DMS114 treated with DMSO at 0.1 percent for 48 hours (cell line): Measurements from ENCODE around the gene CNTN5.
"Not testable (repeated sequence)": the region's sequence is repeated elsewhere in the genome, so short reads cannot be mapped to it uniquely, and the experiment has no call there.

Source experiments
- DNase-seq: peaks from one replicate; lab custom pipeline; 2025; ENCODE audit not compliant: unreplicated experiment; lab: John Stamatoyannopoulos, UW

Gene CNTN5

DNA sequence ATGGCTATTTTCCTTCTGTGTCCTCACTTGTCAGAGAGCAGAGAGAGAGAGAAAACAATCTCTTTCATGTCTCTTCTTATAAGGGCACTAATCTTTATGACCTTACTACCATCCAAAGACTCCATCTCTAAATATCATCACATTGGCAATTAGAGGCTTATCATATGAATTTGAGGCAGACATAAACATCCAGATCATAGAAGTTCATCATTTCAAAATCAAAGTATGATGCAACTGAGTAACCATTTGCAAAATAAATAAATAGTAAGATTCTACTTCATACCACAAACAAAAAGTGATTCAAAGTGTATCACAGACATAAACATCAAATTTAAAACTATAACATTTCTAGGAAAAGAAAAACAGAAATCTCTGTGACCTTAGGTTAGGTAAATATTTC is 1161.6 kb downstream of the CNTN5 start:
- DNase-seq, result no peak

DNA sequence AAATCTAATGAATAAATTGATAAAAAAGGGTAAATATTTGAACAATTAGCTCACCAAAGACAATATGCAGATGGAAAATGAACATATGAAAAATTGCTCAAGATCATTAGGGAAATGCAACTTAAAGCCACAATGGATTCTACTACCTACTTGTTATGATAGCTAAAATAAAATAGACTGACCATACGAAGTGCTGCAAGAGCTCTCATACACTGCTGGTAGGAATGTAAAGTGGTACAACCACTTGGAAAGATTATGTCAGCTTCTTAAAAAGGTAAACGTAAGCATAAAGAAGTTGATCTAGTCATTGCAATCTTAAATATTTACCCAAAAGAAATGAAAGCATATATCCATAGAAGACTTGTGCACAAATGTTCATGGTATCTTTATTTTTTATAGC is 1162.2 kb downstream of the CNTN5 start:
- DNase-seq, result no peak

- DNase-seq, result no peak
Observed at GRCh38 chr11:100185588-100185987, 1164.8 kb downstream of the CNTN5 start.

DNA sequence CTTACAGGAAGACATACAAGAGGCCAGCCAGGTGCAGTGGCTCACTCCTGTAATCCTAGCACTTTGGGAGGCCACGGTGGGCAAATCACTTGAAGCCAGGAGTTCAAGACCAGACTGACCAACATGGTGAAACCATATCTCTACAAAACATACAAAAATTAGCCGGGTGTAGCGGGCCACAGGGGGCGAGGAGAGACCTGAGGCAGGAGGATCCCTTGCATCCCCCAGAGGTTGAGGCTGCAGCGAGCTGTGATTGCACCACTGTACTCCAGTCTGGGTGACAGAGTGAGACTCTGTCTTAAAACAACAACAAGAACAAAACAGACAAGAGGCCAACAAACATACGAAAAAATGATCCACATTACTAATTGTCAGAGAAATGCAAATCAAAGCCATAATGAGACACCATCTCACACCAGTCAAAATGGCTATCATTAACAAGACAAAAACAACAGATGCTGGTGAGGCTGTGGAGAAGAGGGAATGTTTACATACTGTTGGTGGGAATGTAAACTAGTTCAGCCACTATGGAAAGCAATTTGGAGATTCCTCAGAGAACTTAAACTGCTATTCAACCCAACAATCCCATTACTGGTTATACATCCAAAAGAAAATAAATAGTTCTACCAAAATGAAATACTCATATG is 1167.5 kb downstream of the CNTN5 start:
- DNase-seq, result no peak

DNA sequence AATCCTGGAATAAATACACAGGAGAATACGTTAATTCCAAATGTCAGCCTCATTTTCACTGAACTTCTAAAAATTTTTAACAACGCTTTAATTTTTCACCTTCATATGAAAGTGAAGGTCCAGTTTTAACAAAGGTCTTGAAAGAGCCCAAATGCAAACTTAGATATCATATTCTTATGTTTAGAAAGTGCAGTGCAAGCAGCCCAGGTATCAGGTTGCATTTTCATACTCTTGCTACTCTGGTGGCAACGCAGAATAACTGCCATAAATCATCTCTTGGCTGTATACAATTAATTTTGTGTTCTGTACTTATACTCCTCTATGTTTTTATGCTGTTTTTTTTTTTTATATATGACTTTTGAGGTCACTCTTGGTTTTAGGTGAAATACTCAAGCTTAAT is 1169.6 kb downstream of the CNTN5 start:
- DNase-seq, result no peak

GRCh38 chr11:100192181-100192580 is 1171.4 kb downstream of the CNTN5 start:
- no peak for DNase-seq

- DNase-seq, result no peak
Observed at GRCh38 chr11:100203789-100204188, 1183.0 kb downstream of the CNTN5 start.

GRCh38 chr11:100205926-100206325 is 1185.2 kb downstream of the CNTN5 start:
- DNase-seq, result no peak

- DNase-seq, result no peak
Observed at GRCh38 chr11:100208207-100208606, 1187.5 kb downstream of the CNTN5 start.

DNA sequence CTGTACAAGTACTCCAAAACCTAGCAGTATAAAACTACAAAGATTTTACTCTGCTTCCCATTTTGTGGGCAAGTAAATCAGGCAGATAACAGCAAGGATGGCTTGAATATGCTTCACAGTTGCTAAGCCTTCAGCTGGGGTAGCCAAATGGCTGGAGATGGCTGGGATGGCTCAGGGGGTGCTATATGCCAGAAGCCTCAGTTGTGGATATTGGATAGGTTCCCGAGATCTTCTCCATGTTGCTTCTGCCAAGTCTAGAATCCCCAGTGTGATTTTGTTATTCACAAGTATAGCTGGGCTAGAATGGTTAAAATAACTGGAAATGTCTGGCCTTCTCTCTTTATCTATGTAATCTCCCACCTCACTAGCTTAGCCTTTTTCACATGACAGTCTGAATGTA is 1194.0 kb downstream of the CNTN5 start:
- no peak for DNase-seq

DNA sequence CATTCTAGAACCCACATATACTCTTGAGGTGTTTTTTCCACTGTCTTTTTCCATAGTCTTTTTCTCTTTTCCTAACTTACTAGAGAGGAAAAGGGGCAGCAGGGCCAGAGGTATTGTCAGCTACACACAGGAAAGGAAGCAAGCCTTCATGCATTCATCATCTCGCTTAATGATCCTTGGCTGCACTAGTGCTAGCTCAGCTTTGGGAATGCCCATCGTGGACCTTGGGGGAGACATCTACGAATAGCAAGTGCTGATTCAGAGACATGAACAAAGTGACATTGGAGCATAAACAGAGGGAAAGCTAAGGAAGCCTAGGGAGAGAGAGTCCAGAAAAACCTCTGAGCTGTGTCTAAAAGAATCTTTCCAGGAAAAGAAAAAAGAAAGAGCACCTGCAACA is 1200.1 kb downstream of the CNTN5 start:
- DNase-seq, result no peak

- no peak for DNase-seq
Observed at GRCh38 chr11:100221791-100222190, 1201.0 kb downstream of the CNTN5 start.

DNA sequence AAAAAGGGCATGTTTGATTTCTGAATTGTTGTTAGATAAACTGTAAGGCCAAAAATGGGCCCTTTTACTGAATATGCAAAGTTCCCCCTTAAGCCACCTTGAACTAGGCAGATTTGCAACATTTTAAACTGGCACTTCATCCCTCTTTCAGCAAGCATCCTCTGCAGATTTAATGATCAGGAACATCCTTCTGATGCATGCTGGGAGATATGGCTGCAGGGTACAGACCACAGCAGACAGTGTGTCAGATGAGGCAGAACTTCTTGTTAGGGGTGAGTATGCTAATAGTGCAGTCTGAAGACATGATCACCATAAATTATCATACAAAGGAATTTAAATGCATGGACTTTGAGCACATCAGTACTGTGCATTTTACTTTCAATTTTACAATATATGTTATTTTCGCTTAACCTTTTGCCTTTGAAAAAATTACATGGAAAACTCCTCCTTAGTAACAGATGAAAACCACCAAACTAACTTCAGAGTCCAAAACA is 1203.8 kb downstream of the CNTN5 start:
- DNase-seq, result no peak

DNA sequence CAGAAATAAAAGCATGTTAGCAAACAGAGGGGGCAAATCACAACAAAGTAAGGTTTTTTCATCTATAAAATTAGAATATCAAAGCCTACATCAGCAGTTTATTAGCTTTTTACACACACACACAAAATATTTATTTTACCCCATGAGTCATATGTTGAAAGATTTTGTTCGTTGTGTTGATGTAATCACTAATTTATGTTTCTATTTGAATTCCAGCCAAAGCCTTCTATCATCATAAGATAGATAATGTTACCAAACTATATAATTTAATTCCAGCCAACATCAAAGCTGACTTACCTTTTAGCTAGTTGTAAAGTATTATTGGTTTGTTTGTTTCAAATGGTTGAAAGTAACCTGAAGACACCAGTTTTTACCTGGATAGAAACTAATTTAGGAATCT is 1208.3 kb downstream of the CNTN5 start:
- DNase-seq, result no peak

DNA sequence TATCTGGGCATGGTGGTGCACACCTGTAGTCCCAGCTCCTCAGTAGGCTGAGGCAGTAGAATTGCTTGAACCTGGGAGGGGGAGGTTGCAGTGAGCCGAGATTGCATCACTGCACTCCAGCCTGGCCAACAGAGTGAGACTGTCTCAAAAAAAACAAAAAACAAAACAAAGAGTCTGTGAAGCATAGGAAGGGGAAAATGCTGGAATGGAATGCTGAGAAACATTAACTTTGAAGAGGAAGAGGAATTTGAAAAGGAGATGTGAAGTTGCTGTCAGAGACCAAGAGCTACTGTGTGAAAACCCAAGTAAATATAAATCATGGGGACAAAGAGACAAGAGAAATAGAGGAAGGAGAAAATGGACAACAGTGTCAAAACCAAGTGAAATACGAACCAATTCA is 1211.3 kb downstream of the CNTN5 start:
- no peak for DNase-seq

DNA sequence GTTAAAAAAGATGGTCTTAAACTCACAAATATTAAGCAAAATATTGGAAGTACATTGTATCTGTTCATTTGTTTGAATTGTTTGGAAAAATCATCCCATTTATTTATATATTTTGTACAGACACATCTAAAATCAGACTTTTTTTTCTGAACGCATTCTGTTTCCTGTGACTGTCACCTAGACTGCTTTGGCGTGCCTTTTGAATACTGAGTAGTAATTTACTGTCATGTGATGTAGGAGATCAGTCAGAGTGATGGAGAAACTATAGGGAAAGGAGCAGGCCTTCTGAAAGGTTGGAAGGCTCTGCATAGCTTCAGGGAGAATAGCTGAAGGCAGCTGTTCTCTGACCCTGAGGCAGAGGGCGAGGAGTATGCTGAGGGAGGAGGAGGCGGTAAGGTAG is 1214.3 kb downstream of the CNTN5 start:
- no peak for DNase-seq

DNA sequence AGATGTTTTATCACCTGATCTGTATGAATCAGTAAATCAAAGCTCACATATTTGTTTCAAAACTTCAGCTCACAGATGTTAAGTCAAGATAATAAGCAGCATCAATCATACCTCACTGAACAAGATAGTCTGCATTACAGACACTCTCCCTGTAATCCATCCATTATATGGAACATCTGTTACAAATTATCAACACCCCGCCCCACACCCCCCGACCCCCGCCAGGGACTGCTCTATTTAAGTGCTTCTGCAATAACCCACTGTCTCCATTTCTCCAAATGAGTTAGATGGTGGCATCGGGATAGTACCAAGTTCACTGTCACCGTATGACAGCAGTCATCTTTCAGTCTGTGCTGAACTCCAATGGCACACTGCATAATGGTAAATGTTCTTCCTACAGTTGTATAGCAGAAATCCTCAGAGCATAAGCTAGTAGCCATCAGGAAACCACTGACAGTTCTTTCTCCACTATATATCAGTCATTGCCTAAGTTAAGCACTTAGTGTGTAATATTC is 1219.3 kb downstream of the CNTN5 start:
- no peak for DNase-seq

- DNase-seq, result no peak
Observed at GRCh38 chr11:100247704-100248103, 1227.0 kb downstream of the CNTN5 start.

GRCh38 chr11:100257238-100257803 is 1236.6 kb downstream of the CNTN5 start:
- not testable (repeated sequence) for DNase-seq

- no peak for DNase-seq
Observed at GRCh38 chr11:100269516-100269915, 1248.8 kb downstream of the CNTN5 start.

DNA sequence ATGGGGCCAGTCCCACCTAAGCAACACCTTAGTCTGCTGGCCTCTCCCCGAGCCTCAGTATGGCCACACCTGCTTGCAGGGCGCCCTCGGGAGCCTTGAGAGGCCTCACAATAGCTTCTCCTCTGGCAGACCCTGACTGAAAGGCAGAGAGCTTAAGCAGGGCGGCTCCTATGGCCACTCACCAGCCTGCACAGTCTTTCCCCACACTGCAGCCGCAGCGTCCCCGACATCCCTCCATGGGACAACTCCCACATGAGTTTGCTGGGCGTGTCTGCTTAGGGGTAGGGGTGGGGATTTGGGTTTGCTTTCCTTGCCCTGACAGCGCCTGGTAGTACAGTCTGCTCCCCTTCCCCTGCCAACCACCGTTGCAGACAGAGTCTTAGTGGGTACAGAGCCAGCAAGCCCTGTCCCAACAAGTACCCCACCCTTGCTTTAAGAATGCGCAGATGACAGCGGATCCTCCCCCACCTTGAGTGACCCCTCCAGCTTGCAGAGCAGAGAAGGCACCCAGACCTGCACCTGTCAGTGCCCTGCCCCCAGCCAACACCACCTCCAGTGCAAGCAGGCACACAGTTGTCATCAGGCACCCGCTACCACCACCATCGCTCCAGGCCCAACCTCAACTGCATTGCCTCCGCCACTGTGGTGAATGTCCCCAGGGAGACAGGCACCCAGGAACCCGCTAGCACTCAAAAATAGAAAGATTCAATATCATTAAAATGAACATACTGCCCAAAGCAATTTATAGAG is 1252.5 kb downstream of the CNTN5 start:
- DNase-seq, result no peak

- not testable (repeated sequence) for DNase-seq
Observed at GRCh38 chr11:100274466-100274865, 1253.7 kb downstream of the CNTN5 start.
